Posterior vena cava (tissue), 2 donors: ENCODE data around the gene CCS. TPM values are rescaled to one million over a fixed set of nuclear protein-coding genes. Genes with fewer than 3 reads are reported as not detected.

Experiments
- DNase-seq: peaks from one replicate; pipeline ENCODE4 v3.0.0-alpha.2; 2020; ENCODE audit warnings: low spot score
- intact Hi-C, 2 donors: fragments of 100-400 bp; cut with DNase I; formaldehyde crosslinking; loops; one replicate each; pipeline versions ENCODE4 v1.14.1 to v1.14.2; 2022 to 2023
- total RNA-seq, 2 donors: library from RNA; stranded (reverse); fragmentation: NEBNext Ultra II Directional; extraction: Animal tissue kit (Norgen Biotek cat#: 25700); gene quantifications; one replicate each; pipeline ENCODE4 v1.2.1, GENCODE V29; 2021
- donor health status: DM: yes; HTN: yes; CAD: no.
- donor health status: DM: yes; HTN: yes; CAD: no.

The CCS gene
- total RNA-seq, 2 donors from 2014 or later: 18.8 to 31.8 TPM

DNA sequence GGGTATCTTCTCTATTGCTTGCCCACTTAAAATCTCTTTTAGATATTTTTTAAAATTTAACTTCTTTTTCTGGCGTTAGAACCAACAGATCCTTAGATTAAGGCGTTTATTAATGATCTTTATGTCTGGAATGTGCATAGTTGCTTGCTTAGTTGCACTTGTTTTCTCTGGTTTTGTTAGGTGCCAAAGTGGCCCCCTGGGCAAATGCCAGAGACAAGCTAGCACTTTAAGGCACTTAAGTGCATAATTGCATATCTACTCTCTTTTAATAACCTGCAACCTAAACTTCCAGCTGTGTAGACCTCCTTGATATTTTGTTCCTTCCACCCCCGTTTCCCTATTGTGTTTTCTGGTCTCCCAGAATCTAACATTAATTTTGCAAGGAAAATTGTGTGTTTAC is 48.8 kb downstream of the CCS start:
- intact Hi-C loops: no loop called here
- DNase-seq: peak; percentile 34

DNA sequence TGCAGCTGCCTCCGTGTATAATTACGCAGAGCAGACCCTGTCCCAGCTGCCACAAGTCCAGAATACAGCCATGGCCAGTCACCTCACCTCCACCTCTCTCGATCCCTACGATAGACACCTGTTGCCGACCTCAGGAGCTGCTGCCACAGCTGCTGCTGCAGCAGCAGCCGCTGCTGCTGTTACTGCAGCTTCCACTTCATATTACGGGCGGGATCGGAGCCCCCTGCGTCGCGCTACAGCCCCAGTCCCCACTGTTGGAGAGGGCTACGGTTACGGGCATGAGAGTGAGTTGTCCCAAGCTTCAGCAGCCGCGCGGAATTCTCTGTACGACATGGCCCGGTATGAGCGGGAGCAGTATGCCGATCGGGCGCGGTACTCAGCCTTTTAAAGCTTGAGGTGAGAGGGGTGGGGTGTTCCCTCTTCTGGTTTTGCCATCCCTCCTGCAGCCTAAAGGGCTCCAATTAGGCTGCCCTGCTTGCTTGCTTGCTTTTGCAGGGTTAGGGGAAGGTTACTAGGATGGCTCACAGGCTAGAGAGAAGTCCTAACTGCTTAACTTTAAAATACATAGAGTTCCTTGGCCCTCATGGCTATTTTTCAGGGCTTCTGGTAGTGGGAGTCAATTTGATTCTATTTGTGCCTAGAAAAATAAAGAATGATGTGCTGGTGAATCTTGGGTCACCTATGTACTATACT is 50.9 kb downstream of the CCS start:
- intact Hi-C loops: no loop called here
- peak; percentile 78 for DNase-seq

DNA sequence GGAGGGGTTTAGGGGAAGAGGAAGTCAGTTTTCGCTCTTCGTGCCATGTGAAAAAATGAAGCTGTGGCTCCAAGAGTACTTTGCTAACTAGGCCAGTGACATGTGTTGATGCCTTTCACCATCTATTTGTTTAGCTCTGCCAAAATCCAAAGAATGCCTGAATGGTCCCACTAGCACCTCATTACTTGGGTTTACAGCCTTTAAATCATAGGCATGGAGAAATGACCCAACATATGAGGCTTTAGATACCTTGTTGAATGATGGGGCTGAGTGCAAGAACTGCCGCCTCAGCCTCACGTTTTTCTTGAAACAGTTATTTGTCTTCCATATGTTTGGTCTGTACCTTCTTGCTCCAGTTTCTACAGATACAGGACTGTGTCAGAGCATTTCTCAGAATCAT is 53.8 kb downstream of the CCS start:
- intact Hi-C loops: no loop called here

DNA sequence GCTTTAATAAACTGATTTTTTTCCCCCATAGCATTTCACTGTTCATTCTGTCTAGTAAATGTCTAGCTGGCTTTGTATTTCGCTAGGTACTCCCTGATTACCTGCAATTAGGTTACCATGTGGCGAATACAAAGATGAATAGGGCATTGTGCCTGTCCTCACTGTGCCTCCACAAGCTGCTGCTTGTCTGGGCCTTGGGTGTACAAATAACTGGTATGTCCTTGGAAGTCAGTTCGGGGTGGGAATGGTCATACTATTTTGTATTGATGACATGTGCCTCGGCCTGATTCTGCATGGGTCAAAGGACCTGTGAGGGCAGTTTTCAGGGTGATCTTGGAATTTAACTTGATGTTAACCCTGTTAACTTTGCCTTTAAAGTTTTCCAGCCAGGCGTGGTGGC is 56.9 kb downstream of the CCS start:
- intact Hi-C loops: no loop called here
- DNase-seq: peak; percentile 3

More for the DNA sequence above, 53.8 kb downstream of the CCS start:
- no peak for DNase-seq

DNA sequence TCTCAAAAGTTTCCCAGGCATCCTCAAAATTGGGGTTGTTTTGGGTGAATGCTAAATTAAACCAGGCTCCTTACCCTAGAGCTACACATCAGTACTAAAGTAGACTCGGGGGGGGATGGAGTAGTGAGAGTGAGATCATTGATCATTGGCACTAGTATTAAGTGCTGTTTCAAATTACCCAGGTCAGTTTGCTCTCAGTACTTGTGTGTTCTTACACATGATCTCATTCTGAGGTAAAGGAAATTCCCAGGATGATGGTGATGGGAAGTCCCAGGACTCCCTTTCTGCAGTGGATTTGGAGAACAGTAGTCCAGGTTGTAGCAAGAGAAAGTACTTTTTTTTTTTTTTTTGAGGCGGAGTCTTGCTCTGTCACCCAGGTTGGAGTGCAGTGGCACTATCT is 58.0 kb downstream of the CCS start:
- no peak for DNase-seq
- intact Hi-C loops: no loop called here

DNA sequence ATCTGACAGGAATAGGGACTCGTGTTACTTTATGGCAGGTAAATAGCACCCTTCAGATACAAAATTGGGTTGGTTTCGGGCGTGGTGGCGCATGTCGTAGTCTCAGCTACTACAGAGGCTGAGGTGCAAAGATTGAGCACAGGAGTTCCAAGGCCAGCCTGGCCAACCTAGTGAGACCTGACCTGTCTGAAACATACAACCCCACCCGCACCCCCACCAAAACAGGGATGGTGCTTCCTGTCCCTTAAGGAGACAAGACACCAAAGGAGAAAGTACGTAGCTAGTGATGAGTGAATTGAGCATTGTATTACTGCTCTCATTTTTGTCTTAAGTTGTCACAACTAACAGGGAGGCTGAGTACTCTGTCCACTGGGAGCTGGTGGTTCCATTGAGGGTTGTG is 59.7 kb downstream of the CCS start:
- peak; percentile 47 for DNase-seq
- intact Hi-C loops: no loop called here

DNA sequence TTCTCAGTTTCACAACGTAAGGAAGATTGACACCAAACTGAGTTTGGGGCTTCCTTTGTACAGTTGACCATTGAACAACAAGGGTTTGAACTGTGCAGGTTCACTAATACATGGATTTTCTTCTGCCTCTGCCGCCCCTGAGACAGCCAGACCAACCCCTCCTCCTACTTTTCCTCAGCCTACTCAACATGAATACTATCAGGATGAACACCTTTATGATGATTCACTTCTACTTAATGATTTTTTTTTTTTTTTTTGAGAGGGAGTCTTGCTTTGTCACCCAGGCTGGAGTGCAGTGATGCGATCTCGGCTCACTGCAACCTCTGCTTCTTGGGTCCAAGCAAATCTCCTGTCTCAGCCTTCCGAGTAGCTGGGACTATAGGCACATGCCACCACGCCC is 60.1 kb downstream of the CCS start:
- intact Hi-C loops: no loop called here
- peak; percentile 7 for DNase-seq

Other genes with a start within 250 kb of the CCS start
- gene BRMS1, start 248.1 kb upstream of the CCS start, total RNA-seq: 10 to 100 TPM; 20.4 to 22.0 TPM
- gene B4GAT1, start 245.6 kb upstream of the CCS start, total RNA-seq: 10 to 100 TPM; 16.5 to 20.0 TPM
- 1 to 10 TPM; 1.7 to 2.0 TPM for gene SLC29A2, start 221.4 kb upstream of the CCS start, total RNA-seq
- gene NPAS4, start 172.2 kb upstream of the CCS start, total RNA-seq: 1 to 10 TPM; 2.6 to 6.5 TPM
- gene MRPL11, start 154.3 kb upstream of the CCS start, total RNA-seq: 10 to 100 TPM; 36.5 to 37.2 TPM
- gene PELI3, start 126.3 kb upstream of the CCS start, total RNA-seq: 10 to 100 TPM; 12.4 to 13.0 TPM
- 10 to 100 TPM; 27.1 to 29.4 TPM for gene DPP3, start 112.8 kb upstream of the CCS start, total RNA-seq
- 10 to 100 TPM; 23.4 to 31.1 TPM for gene BBS1, start 82.5 kb upstream of the CCS start, total RNA-seq
- gene ZDHHC24, start 47.1 kb upstream of the CCS start, total RNA-seq: 1 to 10 TPM; 9.0 TPM
- under 1 TPM; 0.14 to 0.51 TPM for gene ACTN3, start 46.3 kb upstream of the CCS start, total RNA-seq
- gene CTSF, start 24.6 kb upstream of the CCS start, total RNA-seq: 10 to 100 TPM; 38.6 to 73.9 TPM
- under 1 TPM; 0.24 to 0.46 TPM for gene CCDC87, start 122 bp upstream of the CCS start, total RNA-seq
- 10 to 100 TPM; 39.7 to 51.7 TPM for gene RBM14, start 23.4 kb downstream of the CCS start, total RNA-seq
- gene RBM4, start 45.5 kb downstream of the CCS start, total RNA-seq: 10 to 100 TPM; 63.4 to 68.9 TPM
- 10 to 100 TPM in 1 of 2 donors, 1 to 10 TPM in 1; 9.0 to 10.2 TPM for gene RBM4B, start 84.7 kb downstream of the CCS start, total RNA-seq
- 1 to 10 TPM; 4.2 to 5.9 TPM for gene SPTBN2, start 136.0 kb downstream of the CCS start, total RNA-seq